Neutrophil (primary cell): Measurements from ENCODE around the gene PROB1.

ENCODE experiments used
- H3K27ac ChIP-seq: fragments of 200-600 bp; sonication (generic); 2 replicates; pipeline ENCODE4 v1.5.1; 2016; ENCODE audit warnings: mild to moderate bottlenecking, moderate library complexity
- H3K27me3 ChIP-seq: fragments of 200-600 bp; sonication (generic); 2 replicates; pipeline ENCODE4 v1.6.0; 2016; ENCODE audit warnings: mild to moderate bottlenecking
- H3K36me3 ChIP-seq: fragments of 200-600 bp; sonication (generic); 2 replicates; pipeline ENCODE4 v1.5.1; 2017
- H3K4me1 ChIP-seq, 2 experiments: fragments of 200-600 bp in 1 of 2; sonication (generic) in 1 of 2; 1 replicate in 1 of 2; 2 replicates in 1 of 2; pipeline versions ENCODE4 v1.5.1 to v1.6.1; 2013 to 2016; ENCODE audit warnings: low read depth in 1 of 2, low read length in 1 of 2, mild to moderate bottlenecking in 1 of 2, moderate library complexity in 1 of 2; ENCODE audit not compliant: control insufficient read depth in 1 of 2, insufficient read depth in 1 of 2
- H3K4me3 ChIP-seq, 2 experiments: fragments of 200-600 bp in 1 of 2; sonication (generic) in 1 of 2; 1 replicate in 1 of 2; 2 replicates in 1 of 2; pipeline ENCODE4 v1.5.1; 2013 to 2016; ENCODE audit warnings: low read depth in 1 of 2, low read length in 1 of 2, mild to moderate bottlenecking in 1 of 2, moderate library complexity in 1 of 2
- H3K9me3 ChIP-seq: fragments of 200-600 bp; sonication (generic); 2 replicates; pipeline ENCODE4 v1.5.1; 2016
- TF ChIP-seq, protein P1 (sequence below): fragments of 200-600 bp; sonication (generic); IDR thresholded peaks from 2 replicates; pipeline ENCODE4 v1.5.1; 2016; ENCODE audit warnings: antibody characterized with exemption

Gene PROB1

DNA sequence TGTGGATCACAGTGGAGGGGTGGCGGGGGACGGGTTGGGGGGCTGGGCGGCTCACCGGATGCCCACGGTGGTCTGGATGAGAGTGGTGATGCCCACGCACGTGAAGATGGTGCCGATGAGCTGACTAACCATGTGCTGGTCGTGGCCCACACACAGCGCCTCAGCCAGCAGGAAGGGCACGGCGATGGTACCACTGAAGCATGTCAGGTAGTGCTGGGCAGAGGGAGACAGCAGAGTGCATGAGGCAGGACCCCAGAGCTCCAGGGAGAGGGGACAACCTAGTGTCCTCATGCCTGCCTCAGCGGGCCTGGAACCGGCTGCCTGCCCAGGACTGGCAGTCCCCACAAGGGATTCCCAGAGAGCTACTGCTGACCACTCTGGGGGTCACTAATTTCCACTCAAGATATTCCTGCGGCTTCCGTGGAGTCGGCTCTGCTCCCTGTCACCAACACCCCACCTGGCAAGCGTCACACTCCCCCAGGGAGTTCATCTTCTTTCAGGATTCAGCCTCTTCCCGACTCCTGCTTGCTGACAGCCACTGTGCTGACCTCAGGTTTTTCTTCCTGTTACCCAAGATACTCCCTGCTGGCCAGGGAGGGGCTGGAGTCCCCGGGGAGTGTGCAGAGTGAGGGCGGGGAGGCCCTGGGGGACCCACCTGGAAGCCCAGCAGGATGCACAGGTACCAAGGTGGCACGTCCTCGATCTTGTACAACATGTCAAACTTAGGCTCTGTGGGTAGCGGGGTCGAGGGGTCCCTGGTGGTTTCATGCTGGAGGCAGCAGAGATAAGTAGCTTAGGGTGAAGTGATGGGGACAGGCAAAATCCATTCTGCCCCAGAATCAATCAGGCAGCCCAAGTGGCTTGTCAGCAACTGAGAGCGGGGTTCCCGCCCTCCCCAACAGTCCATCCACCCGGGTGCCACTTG is 12.8 kb downstream of the PROB1 start:
- Histone ChIP-seq H3K4me1 (peaks cover 36 to 42% of the 10 kb centered on the region in 2 experiments), H3K27me3 (no peaks in the 10 kb centered on the region), H3K36me3 (peaks cover 7% of the 10 kb centered on the region), H3K4me3 (no peak overlapping the region), H3K9me3 (no peaks in the 10 kb centered on the region), H3K27ac (no peak overlapping the region)
- TF ChIP-seq, protein P1, sequence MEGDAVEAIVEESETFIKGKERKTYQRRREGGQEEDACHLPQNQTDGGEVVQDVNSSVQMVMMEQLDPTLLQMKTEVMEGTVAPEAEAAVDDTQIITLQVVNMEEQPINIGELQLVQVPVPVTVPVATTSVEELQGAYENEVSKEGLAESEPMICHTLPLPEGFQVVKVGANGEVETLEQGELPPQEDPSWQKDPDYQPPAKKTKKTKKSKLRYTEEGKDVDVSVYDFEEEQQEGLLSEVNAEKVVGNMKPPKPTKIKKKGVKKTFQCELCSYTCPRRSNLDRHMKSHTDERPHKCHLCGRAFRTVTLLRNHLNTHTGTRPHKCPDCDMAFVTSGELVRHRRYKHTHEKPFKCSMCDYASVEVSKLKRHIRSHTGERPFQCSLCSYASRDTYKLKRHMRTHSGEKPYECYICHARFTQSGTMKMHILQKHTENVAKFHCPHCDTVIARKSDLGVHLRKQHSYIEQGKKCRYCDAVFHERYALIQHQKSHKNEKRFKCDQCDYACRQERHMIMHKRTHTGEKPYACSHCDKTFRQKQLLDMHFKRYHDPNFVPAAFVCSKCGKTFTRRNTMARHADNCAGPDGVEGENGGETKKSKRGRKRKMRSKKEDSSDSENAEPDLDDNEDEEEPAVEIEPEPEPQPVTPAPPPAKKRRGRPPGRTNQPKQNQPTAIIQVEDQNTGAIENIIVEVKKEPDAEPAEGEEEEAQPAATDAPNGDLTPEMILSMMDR: no peak

DNA sequence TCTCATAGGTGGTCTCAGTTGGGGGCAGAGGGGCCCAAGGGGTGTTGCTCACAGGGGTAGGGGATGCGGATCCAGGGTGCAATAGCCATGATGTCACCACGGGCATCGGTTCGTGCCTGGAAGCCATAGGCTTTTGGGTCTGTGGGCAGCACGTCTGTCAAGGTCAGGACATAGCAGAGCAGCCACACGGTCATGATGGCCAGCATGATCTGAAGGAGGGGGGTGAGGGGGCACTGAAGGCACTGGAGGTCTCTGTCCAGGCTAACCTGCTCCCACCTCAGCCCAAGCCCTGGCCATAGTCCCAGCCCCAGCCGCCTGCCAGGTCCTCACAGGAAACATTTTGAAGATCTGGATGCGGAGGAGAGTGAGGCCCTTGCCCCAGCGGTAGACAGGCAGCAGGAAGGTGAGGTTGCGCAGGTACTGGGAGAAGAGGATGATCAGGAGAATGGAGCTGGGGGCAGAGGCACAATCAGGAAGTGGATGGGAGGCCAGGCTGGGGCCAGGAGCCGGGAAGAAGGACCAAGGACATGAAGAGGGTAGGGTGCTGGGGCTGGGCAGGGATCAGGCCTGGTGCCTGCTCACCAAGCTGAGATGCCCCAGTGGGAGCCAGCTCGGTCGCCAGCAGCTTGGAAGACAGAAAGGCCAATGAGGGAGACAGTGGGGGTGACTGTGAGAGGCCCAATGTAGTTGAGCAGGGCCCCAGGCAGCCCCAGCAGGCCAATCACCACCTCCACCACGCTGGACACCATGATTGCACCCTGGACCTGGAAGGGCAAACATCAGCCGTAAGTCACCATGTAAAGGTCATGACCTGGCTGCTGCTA is 15.1 kb downstream of the PROB1 start:
- Histone ChIP-seq H3K27me3 (no peaks in the 10 kb centered on the region), H3K27ac (no peak overlapping the region), H3K4me1 (peaks cover 16 to 20% of the 10 kb centered on the region in 2 experiments), H3K4me3 (no peak overlapping the region), H3K9me3 (no peaks in the 10 kb centered on the region), H3K36me3 (peaks cover 13% of the 10 kb centered on the region)
- TF ChIP-seq, protein P1: no peak

DNA sequence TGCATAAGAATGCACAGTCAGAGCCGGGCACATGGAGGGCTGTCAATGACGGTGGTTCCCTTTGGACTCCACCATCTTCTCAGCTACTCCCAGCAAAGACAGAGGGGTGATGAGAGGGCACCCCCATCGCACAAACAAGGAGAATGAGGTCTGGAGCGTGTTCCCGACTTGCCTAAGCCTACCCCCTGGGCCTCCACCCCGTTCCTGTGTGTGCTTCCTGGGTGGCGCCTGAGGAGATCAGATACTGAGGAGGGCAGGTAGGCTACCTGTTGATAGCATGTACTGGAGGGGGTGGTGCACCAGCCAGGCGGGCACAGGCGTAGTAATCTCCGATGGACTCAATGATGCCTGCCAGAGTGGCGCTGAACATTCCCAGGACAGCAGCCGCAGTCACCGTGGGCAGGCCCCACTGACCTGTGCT is 16.0 kb downstream of the PROB1 start:
- H3K9me3 ChIP-seq: no peaks in the 10 kb centered on the region
- H3K4me3 ChIP-seq: no peak overlapping the region
- H3K36me3 ChIP-seq: peaks cover 21% of the 10 kb centered on the region
- H3K27ac ChIP-seq: no peak overlapping the region
- TF ChIP-seq, protein P1: no peak
- no peaks in the 10 kb centered on the region for H3K27me3 ChIP-seq
- H3K4me1 ChIP-seq: peaks cover 8 to 11% of the 10 kb centered on the region in 2 experiments

DNA sequence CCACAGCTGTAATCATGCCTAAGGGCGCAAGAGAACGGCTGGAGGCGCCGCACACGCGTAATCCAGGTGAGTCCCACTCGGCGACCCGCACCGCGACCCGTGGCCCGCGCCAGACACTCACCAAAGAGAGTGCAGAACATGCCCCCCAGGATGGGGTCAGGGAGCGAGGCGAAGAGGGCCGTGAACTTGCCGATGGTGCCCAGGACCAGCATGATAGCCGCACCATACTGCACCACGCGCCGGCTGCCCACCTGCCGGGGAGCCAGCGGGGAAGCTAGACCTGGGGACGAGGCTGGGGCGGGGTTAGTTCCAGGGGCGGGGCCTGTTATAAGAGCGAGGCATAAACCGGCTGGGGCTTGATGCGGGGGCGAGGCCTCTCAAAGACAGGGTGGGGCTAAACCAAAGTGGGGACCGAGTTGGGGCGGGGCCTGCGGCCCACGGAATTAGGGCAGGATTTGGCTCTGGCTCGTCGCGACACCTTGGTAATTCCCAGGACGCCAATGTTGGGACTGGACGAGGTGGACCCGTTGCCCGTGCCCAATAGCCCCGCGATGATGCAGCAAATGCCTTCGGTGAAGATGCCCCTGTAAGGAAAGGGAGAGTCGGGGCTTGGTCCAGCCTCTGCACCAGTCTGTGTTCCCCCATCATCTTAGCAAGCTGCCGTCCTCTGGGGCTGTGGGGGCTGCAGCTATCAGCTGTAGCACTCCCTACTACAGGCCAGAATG is 16.6 kb downstream of the PROB1 start:
- Histone ChIP-seq H3K36me3 (peaks cover 28% of the 10 kb centered on the region), H3K4me3 (no peak overlapping the region), H3K9me3 (no peaks in the 10 kb centered on the region), H3K4me1 (peaks cover 4% of the 10 kb centered on the region in 2 experiments), H3K27me3 (no peaks in the 10 kb centered on the region), H3K27ac (no peak overlapping the region)
- TF ChIP-seq, protein P1: no peak

DNA sequence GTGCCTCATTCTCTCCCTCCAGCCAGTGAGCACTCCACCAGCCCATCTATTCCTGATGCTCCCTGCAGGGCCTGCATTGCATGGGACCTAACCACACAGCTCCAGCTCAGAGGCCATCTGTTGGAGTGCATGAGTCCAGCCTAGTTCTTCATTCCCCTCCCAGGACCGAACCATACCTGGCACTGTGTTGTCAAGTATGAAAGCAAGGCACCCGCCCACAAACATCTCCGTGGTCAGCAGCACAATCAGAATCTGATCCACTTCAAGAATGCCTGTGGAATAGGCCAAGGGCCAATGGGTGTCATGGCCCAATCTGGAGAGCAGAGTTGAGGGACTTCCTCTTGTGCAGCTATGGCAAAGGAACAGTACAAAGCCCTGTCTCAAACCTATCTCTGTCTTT is 17.7 kb downstream of the PROB1 start:
- no peaks in the 10 kb centered on the region for H3K27me3 ChIP-seq
- TF ChIP-seq, protein P1: no peak
- H3K4me3 ChIP-seq: no peak overlapping the region
- no peaks in the 10 kb centered on the region for H3K9me3 ChIP-seq
- peaks cover 38% of the 10 kb centered on the region for H3K36me3 ChIP-seq
- H3K4me1 ChIP-seq: peaks cover 0 to 4% of the 10 kb centered on the region in 2 experiments
- H3K27ac ChIP-seq: no peak overlapping the region
